ENCODE data around the gene CDH6. TPM values are rescaled to one million over a fixed set of nuclear protein-coding genes. Genes with fewer than 3 reads are reported as not detected.

The CDH6 gene
- total and polyA plus RNA-seq, 12 donors = 1.1 to 7.5 (median 3.4) TPM

DNA sequence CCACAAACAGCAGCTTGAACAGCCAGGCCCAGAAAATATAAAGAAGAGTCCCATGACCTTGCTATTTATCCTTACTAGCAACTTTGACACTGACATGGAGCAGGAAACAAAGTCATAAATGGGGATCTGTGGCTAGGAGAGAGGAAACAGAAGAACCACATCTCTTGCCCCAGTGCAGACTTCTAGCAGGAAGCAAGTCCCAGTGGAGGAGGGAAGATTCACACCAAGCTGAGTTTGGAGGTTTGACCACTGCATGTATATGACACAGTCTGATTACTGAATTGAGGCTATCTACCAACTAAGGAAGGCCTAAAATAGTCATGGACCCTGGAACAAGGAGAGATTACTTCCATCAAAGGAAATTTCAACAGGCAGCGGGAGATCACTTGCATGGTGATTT, 51.4 kb downstream of the CDH6 start:
- Histone ChIP-seq H3K36me3 (no peaks in the 10 kb centered on the region), H3K27ac (no peak overlapping the region), H3K9me3 (no peaks in the 10 kb centered on the region), H3K4me1 (no peaks in the 10 kb centered on the region), H3K27me3 (no peaks in the 10 kb centered on the region), H3K4me3 (no peak overlapping the region)
- DNase-seq (no peak), ATAC-seq (no peak)
- intact Hi-C loops (cut with DNase I) = no loop called here
- no peak for TF ChIP-seq CTCF (IDR thresholded peaks at IDR 0.05)
- 76 to 86% methylated on average over 1 of the region's 1 CpG for WGBS, 2 donors

- no peaks in the 10 kb centered on the region for H3K4me1 ChIP-seq
- ATAC-seq (no peak), DNase-seq (no peak)
- H3K36me3 ChIP-seq = no peaks in the 10 kb centered on the region
- no peaks in the 10 kb centered on the region for H3K27me3 ChIP-seq
- no peak for TF ChIP-seq CTCF (IDR thresholded peaks at IDR 0.05)
- H3K9me3 ChIP-seq = no peaks in the 10 kb centered on the region
- intact Hi-C loops (cut with DNase I) = no loop called here
- no peak overlapping the region for H3K27ac ChIP-seq
- no peak overlapping the region for H3K4me3 ChIP-seq
These were observed 53.9 kb downstream of the CDH6 start for GRCh38 chr5:31247381-31247780.

GRCh38 chr5:31250201-31250600, 56.7 kb downstream of the CDH6 start:
- 73 to 77% methylated on average over 3 of the region's 3 CpGs for WGBS, 2 donors
- intact Hi-C loops (cut with DNase I) = no loop called here

GRCh38 chr5:31251032-31251431, 57.5 kb downstream of the CDH6 start:
- DNase-seq = no peak
- ATAC-seq = no peak
- H3K36me3 ChIP-seq = no peaks in the 10 kb centered on the region
- no peak overlapping the region for H3K4me3 ChIP-seq
- no peak overlapping the region for H3K27ac ChIP-seq
- no peaks in the 10 kb centered on the region for H3K27me3 ChIP-seq
- H3K9me3 ChIP-seq = peaks cover 0 to 6% (median 0%) of the 10 kb centered on the region in 11 donors
- 86 to 87% methylated on average over 4 of the region's 4 CpGs for WGBS, 2 donors
- no peak for TF ChIP-seq CTCF (IDR thresholded peaks at IDR 0.05)
- H3K4me1 ChIP-seq = no peaks in the 10 kb centered on the region
- intact Hi-C loops (cut with DNase I) = no loop called here

More at GRCh38 chr5:31250201-31250600, 56.7 kb downstream of the CDH6 start:
- ATAC-seq = no peak
- no peak overlapping the region for H3K27ac ChIP-seq
- no peak overlapping the region for H3K4me3 ChIP-seq
- peaks cover 0 to 6% (median 0%) of the 10 kb centered on the region in 11 donors for H3K9me3 ChIP-seq
- H3K4me1 ChIP-seq = no peaks in the 10 kb centered on the region
- H3K36me3 ChIP-seq = no peaks in the 10 kb centered on the region
- TF ChIP-seq CTCF (IDR thresholded peaks at IDR 0.05) = no peak
- no peak for DNase-seq
- H3K27me3 ChIP-seq = no peaks in the 10 kb centered on the region

DNA sequence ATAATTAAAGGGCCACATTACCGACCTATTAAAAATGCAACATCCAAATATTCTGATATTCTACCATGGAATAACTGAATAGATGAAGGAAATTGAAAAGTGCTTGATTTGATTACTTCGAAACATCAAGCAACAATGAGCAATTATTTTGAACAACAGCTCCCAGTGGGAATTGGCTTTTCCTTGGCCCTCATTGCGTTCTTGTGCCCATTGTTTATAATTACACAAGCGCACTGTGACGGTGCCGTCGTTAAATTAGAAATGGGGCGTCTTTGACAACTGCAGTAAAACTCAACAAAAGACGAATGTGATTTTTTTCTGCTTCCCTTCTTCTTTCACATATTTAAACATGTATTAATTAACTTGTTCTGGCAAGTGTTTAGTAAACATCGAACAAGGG, 61.6 kb downstream of the CDH6 start:
- Histone ChIP-seq H3K36me3 (no peaks in the 10 kb centered on the region), H3K27me3 (no peaks in the 10 kb centered on the region), H3K27ac (no peak overlapping the region), H3K9me3 (peaks cover 0 to 6% (median 0%) of the 10 kb centered on the region in 11 donors), H3K4me3 (no peak overlapping the region), H3K4me1 (no peaks in the 10 kb centered on the region)
- TF ChIP-seq CTCF (IDR thresholded peaks at IDR 0.05) = no peak
- DNase-seq (no peak), ATAC-seq (no peak)
- 88 to 95% methylated on average over 10 of the region's 10 CpGs for WGBS, 2 donors
- intact Hi-C loops (cut with DNase I) = no loop called here

Data from heart right ventricle (tissue), 16 donors.